HepG2 (cell line): ENCODE results near the gene PSMB9. TPM values are rescaled to one million over a fixed set of nuclear protein-coding genes. Genes with fewer than 3 reads are reported as not detected.
A peak's percentile ranks its signal among the peaks of the same experiment; 100 is the strongest.

Experiments
- ASH2L ChIP-seq: fragments of 300-600, 200-600 bp; sonication (generic); IDR thresholded peaks from 2 replicates; pipeline ENCODE4 v1.7.0; 2017; ENCODE audit warnings: low read depth, mild to moderate bottlenecking, moderate library complexity, mixed read lengths, low read length; ENCODE audit not compliant: insufficient read length
- HOXA5 ChIP-seq: sonication (generic); formaldehyde crosslinking; IDR thresholded peaks from 2 replicates; pipeline ENCODE4 v1.4.0; 2020; ENCODE audit warnings: missing genetic modification reagents
- KAT8 ChIP-seq: IDR thresholded peaks from 2 replicates; pipeline ENCODE4 v1.6.1; 2016; ENCODE audit warnings: missing genetic modification reagents, missing compliant biosample characterization
- KMT2A ChIP-seq: sonication (generic); formaldehyde crosslinking; IDR thresholded peaks from 2 replicates; pipeline ENCODE4 v1.4.0; 2020; ENCODE audit warnings: missing genetic modification reagents
- NFE2L2 ChIP-seq: fragments of 150-350 bp; IDR thresholded peaks from 2 replicates; pipeline ENCODE4 v1.6.1; 2014; ENCODE audit warnings: low read length
- ZNF235 ChIP-seq: sonication (generic); formaldehyde crosslinking; IDR thresholded peaks from 2 replicates; pipeline ENCODE4 v1.8.1; 2023; ENCODE audit warnings: mild to moderate bottlenecking, missing genetic modification reagents, borderline replicate concordance
- ZNF652 ChIP-seq: IDR thresholded peaks from 2 replicates; pipeline ENCODE4 v1.6.1; 2016; ENCODE audit warnings: low read depth, borderline replicate concordance
- ZNF724P ChIP-seq: sonication (generic); formaldehyde crosslinking; IDR thresholded peaks from 2 replicates; pipeline ENCODE4 v1.8.0; 2022; ENCODE audit warnings: missing genetic modification reagents, borderline replicate concordance
- ZNF776 ChIP-seq: sonication (generic); formaldehyde crosslinking; IDR thresholded peaks from 2 replicates; pipeline ENCODE4 v1.4.0; 2020; ENCODE audit warnings: mild to moderate bottlenecking, missing genetic modification reagents
- ZNF891 ChIP-seq: sonication (generic); formaldehyde crosslinking; IDR thresholded peaks from 2 replicates; pipeline ENCODE4 v1.5.0; 2020; ENCODE audit warnings: mild to moderate bottlenecking, missing genetic modification reagents
- polyA plus RNA-seq, 8 experiments: library from polyadenylated mRNA; depleted of rRNA in 3 of 8; stranded (reverse) in 7 of 8; unstranded in 1 of 8; fragments of >200 nt; fragmentation: Illumina TruSeq in 4 of 8; extraction: Trizol in 4 of 8; gene quantifications; 2 replicates each; pipeline versions ENCODE4 v1.2.1 to v1.2.3, GENCODE V29; 2011 to 2016; ENCODE audit warnings: low read depth in 4 of 8, missing spikeins in 1 of 8, mixed read lengths in 1 of 8; ENCODE audit not compliant: insufficient read depth in 1 of 8
- total RNA-seq, 5 experiments: library from RNA; depleted of rRNA; stranded (reverse); fragments of >200 nt; fragmentation: Illumina TruSeq; extraction: Trizol; gene quantifications; 2 replicates each; pipeline ENCODE4 v1.2.3, GENCODE V29; 2016; ENCODE audit warnings: low read depth in 1 of 5
- TF ChIP-seq, protein P1 (sequence below): sonication (generic); formaldehyde crosslinking; IDR thresholded peaks from 2 replicates; pipeline ENCODE4 v1.4.0; 2020; ENCODE audit warnings: missing genetic modification reagents, mild to moderate bottlenecking, borderline replicate concordance
- TF ChIP-seq, protein P2 (sequence below): sonication (generic); formaldehyde crosslinking; IDR thresholded peaks from 2 replicates; pipeline ENCODE4 v1.4.0; 2020; ENCODE audit warnings: missing genetic modification reagents
- TF ChIP-seq, protein P3 (sequence below): sonication (generic); formaldehyde crosslinking; IDR thresholded peaks from 2 replicates; pipeline ENCODE4 v1.4.0; 2020; ENCODE audit warnings: mild to moderate bottlenecking, low read depth, missing genetic modification reagents
- TF ChIP-seq, protein P4 (sequence below): sonication (generic); formaldehyde crosslinking; IDR thresholded peaks from 2 replicates; pipeline ENCODE4 v1.4.0; 2020; ENCODE audit warnings: missing genetic modification reagents, borderline replicate concordance
- TF ChIP-seq, protein P5 (sequence below): sonication (generic); formaldehyde crosslinking; conservative IDR thresholded peaks from 2 replicates; pipeline ENCODE4 v1.4.0; 2020; ENCODE audit warnings: missing genetic modification reagents
- TF ChIP-seq, protein P6 (sequence below): sonication (generic); formaldehyde crosslinking; IDR thresholded peaks from 2 replicates; pipeline ENCODE4 v1.8.1; 2022; ENCODE audit warnings: mild to moderate bottlenecking, missing genetic modification reagents

The PSMB9 gene
- total and polyA plus RNA-seq, 2 of the 13 experiments (the other 11 are each of a cell fraction or from before 2014, with no cell fraction given): 15.6 to 16.0 TPM

DNA sequence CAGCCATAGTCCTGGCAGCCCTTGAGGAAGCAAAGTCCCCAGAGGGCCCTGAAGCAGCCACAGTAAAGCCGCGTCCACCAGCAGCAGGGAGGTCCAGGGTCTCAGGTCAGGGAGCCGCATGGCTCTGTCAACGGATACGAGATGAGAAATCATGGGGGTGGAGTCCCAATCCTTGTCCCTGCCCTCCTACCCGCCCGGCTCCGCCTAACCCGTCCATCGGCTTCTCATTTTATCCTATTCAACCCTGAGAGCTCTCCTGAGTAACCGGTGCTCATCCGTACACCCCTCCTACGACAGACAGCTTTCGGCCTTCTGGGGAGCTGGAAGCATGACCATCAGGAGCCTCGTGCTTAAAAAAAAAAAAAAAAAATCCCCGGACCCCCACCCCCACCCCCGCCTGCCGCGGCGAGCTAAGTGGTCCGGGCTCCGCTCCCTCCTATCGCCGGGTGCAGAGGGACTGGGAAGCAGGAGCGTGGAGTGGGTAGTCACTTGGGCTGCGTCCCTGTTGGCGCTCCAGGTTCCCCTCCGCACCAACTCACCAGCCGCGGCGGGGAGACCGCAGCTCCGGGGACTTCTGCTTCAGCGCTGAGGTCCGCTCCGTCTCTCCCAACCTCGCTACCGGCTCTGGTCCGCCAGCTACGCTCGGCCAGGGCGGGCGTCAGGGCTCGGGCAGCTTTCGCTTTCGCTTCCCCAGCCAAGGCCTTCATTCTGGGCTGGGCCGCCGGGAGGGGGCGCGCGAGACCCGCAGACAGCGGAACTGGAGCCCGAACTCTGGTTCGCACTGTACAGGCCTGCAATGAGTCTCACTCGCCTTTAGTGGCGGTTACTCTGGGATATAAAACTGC, 15.7 kb upstream of the PSMB9 start, which contains the start of gene TAP2 (continued):
- TF ChIP-seq, protein P1, sequence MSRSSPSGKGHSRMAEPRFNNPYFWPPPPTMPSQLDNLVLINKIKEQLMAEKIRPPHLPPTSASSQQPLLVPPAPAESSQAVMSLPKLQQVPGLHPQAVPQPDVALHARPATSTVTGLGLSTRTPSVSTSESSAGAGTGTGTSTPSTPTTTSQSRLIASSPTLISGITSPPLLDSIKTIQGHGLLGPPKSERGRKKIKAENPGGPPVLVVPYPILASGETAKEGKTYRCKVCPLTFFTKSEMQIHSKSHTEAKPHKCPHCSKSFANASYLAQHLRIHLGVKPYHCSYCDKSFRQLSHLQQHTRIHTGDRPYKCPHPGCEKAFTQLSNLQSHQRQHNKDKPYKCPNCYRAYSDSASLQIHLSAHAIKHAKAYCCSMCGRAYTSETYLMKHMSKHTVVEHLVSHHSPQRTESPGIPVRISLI: peak; percentile 44; the same call in 1 of the 2 replicates
- TF ChIP-seq, protein P2, sequence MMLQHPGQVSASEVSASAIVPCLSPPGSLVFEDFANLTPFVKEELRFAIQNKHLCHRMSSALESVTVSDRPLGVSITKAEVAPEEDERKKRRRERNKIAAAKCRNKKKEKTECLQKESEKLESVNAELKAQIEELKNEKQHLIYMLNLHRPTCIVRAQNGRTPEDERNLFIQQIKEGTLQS: peak; percentile 53; the same call in 1 of the 2 replicates
- peak; percentile 100 for TF ChIP-seq KMT2A
- TF ChIP-seq ZNF652: peak; percentile 55; the same call in 1 of the 2 replicates
- TF ChIP-seq, protein P3, sequence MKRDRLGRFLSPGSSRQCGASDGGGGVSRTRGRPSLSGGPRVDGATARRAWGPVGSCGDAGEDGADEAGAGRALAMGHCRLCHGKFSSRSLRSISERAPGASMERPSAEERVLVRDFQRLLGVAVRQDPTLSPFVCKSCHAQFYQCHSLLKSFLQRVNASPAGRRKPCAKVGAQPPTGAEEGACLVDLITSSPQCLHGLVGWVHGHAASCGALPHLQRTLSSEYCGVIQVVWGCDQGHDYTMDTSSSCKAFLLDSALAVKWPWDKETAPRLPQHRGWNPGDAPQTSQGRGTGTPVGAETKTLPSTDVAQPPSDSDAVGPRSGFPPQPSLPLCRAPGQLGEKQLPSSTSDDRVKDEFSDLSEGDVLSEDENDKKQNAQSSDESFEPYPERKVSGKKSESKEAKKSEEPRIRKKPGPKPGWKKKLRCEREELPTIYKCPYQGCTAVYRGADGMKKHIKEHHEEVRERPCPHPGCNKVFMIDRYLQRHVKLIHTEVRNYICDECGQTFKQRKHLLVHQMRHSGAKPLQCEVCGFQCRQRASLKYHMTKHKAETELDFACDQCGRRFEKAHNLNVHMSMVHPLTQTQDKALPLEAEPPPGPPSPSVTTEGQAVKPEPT (CRISPR knock-in tag): 0 out of 2 replicates have a peak, but pooled peaks have one; percentile 67
- TF ChIP-seq, protein P4, sequence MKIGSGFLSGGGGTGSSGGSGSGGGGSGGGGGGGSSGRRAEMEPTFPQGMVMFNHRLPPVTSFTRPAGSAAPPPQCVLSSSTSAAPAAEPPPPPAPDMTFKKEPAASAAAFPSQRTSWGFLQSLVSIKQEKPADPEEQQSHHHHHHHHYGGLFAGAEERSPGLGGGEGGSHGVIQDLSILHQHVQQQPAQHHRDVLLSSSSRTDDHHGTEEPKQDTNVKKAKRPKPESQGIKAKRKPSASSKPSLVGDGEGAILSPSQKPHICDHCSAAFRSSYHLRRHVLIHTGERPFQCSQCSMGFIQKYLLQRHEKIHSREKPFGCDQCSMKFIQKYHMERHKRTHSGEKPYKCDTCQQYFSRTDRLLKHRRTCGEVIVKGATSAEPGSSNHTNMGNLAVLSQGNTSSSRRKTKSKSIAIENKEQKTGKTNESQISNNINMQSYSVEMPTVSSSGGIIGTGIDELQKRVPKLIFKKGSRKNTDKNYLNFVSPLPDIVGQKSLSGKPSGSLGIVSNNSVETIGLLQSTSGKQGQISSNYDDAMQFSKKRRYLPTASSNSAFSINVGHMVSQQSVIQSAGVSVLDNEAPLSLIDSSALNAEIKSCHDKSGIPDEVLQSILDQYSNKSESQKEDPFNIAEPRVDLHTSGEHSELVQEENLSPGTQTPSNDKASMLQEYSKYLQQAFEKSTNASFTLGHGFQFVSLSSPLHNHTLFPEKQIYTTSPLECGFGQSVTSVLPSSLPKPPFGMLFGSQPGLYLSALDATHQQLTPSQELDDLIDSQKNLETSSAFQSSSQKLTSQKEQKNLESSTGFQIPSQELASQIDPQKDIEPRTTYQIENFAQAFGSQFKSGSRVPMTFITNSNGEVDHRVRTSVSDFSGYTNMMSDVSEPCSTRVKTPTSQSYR (CRISPR knock-in tag): 0 out of 2 replicates have a peak, but pooled peaks have one; percentile 24
- TF ChIP-seq, protein P5, sequence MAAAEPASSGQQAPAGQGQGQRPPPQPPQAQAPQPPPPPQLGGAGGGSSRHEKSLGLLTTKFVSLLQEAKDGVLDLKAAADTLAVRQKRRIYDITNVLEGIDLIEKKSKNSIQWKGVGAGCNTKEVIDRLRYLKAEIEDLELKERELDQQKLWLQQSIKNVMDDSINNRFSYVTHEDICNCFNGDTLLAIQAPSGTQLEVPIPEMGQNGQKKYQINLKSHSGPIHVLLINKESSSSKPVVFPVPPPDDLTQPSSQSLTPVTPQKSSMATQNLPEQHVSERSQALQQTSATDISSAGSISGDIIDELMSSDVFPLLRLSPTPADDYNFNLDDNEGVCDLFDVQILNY: 0 out of 2 replicates have a peak, but pooled peaks have one; percentile 37
- TF ChIP-seq ZNF724P (CRISPR knock-in tag): peak; percentile 52
- peak; percentile 98 for TF ChIP-seq ASH2L
- 0 out of 2 replicates have a peak, but pooled peaks have one; percentile 58 for TF ChIP-seq ZNF235 (CRISPR knock-in tag)
- peak; percentile 85 for TF ChIP-seq ZNF776 (CRISPR knock-in tag)
- TF ChIP-seq ZNF891: peak; percentile 56; the same call in 1 of the 2 replicates
- TF ChIP-seq KAT8 (CRISPR knock-in tag): peak; percentile 88
- TF ChIP-seq, protein P6, sequence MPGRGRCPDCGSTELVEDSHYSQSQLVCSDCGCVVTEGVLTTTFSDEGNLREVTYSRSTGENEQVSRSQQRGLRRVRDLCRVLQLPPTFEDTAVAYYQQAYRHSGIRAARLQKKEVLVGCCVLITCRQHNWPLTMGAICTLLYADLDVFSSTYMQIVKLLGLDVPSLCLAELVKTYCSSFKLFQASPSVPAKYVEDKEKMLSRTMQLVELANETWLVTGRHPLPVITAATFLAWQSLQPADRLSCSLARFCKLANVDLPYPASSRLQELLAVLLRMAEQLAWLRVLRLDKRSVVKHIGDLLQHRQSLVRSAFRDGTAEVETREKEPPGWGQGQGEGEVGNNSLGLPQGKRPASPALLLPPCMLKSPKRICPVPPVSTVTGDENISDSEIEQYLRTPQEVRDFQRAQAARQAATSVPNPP (CRISPR knock-in tag): no peak
- peak; percentile 86 for TF ChIP-seq HOXA5 (CRISPR knock-in tag)
- no peak for TF ChIP-seq NFE2L2
